ENCODE data around the gene DHX35.

DHX35 gene

GRCh38 chr20:39016506-39016905, 54.4 kb downstream of the DHX35 start:
- H3K27ac ChIP-seq (ENCODE audit: extremely low read depth, low read depth, low read length): no peak overlapping the region
- H3K9me3 ChIP-seq (ENCODE audit: control insufficient read depth, insufficient read depth, low read depth, low read length): no peaks in the 10 kb centered on the region; the same call in 1 of the 2 replicates

More at GRCh38 chr20:39016506-39016905, 54.4 kb downstream of the DHX35 start:
- ChIA-PET CTCF (interaction anchor here (0.7 kb wide), 1 partner anchor 21 kb away, joined by 3 read pairs; no protein-coding TSS in a partner anchor), POLR2A (no interaction called here)
- no peaks in the 10 kb centered on the region for H3K4me1 ChIP-seq (ENCODE audit: control insufficient read depth, insufficient read depth, low read length)
- TF ChIP-seq ZNF776 (tag by site-specific recombination; IDR thresholded peaks at IDR 0.05; ENCODE audit: borderline replicate concordance) (no peak), ZSCAN30 (tag by site-specific recombination; IDR thresholded peaks at IDR 0.05) (no peak), ZSCAN23 (tag by site-specific recombination; IDR thresholded peaks at IDR 0.05) (no peak), ZNF624 (tag by site-specific recombination; IDR thresholded peaks at IDR 0.05) (no peak), ZNF555 (tag by site-specific recombination; conservative IDR thresholded peaks at IDR 0.05) (no peak), SP3 (tag by site-specific recombination; IDR thresholded peaks at IDR 0.05) (no peak), ZBTB49 (tag by site-specific recombination; IDR thresholded peaks at IDR 0.05; ENCODE audit: low read depth) (no peak), CTCF (tag by site-specific recombination; IDR thresholded peaks at IDR 0.05) (no peak), ZNF426 (tag by site-specific recombination; IDR thresholded peaks at IDR 0.05) (no peak), ZFP41 (tag by site-specific recombination; IDR thresholded peaks at IDR 0.05; ENCODE audit: borderline replicate concordance) (no peak), IKZF3 (tag by site-specific recombination; IDR thresholded peaks at IDR 0.05) (no peak), ZNF138 (tag by site-specific recombination; IDR thresholded peaks at IDR 0.05; ENCODE audit: borderline replicate concordance) (no peak), ZNF548 (tag by site-specific recombination; IDR thresholded peaks at IDR 0.05) (no peak), ELK4 (IDR thresholded peaks at IDR 0.05; ENCODE audit: borderline replicate concordance, low read depth, low read length) (no peak), ZNF362 (tag by site-specific recombination; IDR thresholded peaks at IDR 0.05) (no peak), ZNF658 (tag by site-specific recombination; IDR thresholded peaks at IDR 0.05) (no peak)
- TF ChIP-seq, protein P1, sequence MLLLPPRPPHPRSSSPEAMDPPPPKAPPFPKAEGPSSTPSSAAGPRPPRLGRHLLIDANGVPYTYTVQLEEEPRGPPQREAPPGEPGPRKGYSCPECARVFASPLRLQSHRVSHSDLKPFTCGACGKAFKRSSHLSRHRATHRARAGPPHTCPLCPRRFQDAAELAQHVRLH (tag by site-specific recombination; IDR thresholded peaks at IDR 0.05): no peak
- TF ChIP-seq, protein P2, sequence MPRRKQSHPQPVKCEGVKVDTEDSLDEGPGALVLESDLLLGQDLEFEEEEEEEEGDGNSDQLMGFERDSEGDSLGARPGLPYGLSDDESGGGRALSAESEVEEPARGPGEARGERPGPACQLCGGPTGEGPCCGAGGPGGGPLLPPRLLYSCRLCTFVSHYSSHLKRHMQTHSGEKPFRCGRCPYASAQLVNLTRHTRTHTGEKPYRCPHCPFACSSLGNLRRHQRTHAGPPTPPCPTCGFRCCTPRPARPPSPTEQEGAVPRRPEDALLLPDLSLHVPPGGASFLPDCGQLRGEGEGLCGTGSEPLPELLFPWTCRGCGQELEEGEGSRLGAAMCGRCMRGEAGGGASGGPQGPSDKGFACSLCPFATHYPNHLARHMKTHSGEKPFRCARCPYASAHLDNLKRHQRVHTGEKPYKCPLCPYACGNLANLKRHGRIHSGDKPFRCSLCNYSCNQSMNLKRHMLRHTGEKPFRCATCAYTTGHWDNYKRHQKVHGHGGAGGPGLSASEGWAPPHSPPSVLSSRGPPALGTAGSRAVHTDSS (tag by site-specific recombination; IDR thresholded peaks at IDR 0.05): no peak
- TF ChIP-seq, protein P3, sequence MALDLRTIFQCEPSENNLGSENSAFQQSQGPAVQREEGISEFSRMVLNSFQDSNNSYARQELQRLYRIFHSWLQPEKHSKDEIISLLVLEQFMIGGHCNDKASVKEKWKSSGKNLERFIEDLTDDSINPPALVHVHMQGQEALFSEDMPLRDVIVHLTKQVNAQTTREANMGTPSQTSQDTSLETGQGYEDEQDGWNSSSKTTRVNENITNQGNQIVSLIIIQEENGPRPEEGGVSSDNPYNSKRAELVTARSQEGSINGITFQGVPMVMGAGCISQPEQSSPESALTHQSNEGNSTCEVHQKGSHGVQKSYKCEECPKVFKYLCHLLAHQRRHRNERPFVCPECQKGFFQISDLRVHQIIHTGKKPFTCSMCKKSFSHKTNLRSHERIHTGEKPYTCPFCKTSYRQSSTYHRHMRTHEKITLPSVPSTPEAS (tag by site-specific recombination; IDR thresholded peaks at IDR 0.05): no peak
- no peak overlapping the region for H3K4me3 ChIP-seq (ENCODE audit: low read depth, low read length)
- H3K36me3 ChIP-seq (ENCODE audit: control insufficient read depth in 2 of 2, insufficient read depth in 1 of 2, low read length in 2 of 2): peaks cover 11 to 66% of the 10 kb centered on the region in 2 experiments; a peak in 2 of 3 replicates

All from HEK293 (cell line).